Endodermal cell (in vitro differentiated cells): ENCODE measurements around the gene FGFR2. TPM values are rescaled to one million over a fixed set of nuclear protein-coding genes. Genes with fewer than 3 reads are reported as not detected.

Experiments used
- DNase-seq: peaks from one replicate; pipeline ENCODE4 v3.0.0-alpha.2; 2017
- H3K27ac ChIP-seq: 2 replicates; pipeline ENCODE4 v1.5.1; 2013; ENCODE audit warnings: mild to moderate bottlenecking, low read depth, low read length, moderate library complexity
- H3K27me3 ChIP-seq: 2 replicates; pipeline ENCODE4 v1.6.1; 2013; ENCODE audit warnings: mild to moderate bottlenecking, low read length, moderate library complexity; ENCODE audit not compliant: insufficient read depth, control insufficient read depth, poor library complexity, severe bottlenecking
- H3K36me3 ChIP-seq: 2 replicates; pipeline ENCODE4 v1.7.0; 2013; ENCODE audit warnings: mild to moderate bottlenecking, low read length, moderate library complexity; ENCODE audit not compliant: control insufficient read depth, insufficient read depth
- H3K4me1 ChIP-seq: one replicate; pipeline ENCODE4 v1.7.0; 2013; ENCODE audit warnings: low read length; ENCODE audit not compliant: control insufficient read depth, insufficient read depth
- H3K4me3 ChIP-seq: 2 replicates; pipeline ENCODE4 v1.5.1; 2013; ENCODE audit warnings: mild to moderate bottlenecking, low read length, moderate library complexity
- H3K9ac ChIP-seq: 2 replicates; pipeline ENCODE4 v1.6.1; 2013; ENCODE audit warnings: mild to moderate bottlenecking, low read length, moderate library complexity; ENCODE audit not compliant: poor library complexity, severe bottlenecking; ENCODE audit errors: extremely low read depth
- H3K9me3 ChIP-seq: 2 replicates; pipeline ENCODE4 v1.6.1; 2013; ENCODE audit warnings: mild to moderate bottlenecking, low read length, moderate library complexity; ENCODE audit not compliant: control insufficient read depth
- H3K27ac Mint-ChIP-seq: 2 replicates; pipeline ENCODE4 v1.8.0; 2020; ENCODE audit warnings: mixed read lengths
- H3K27me3 Mint-ChIP-seq: 2 replicates; pipeline ENCODE4 v1.8.0; 2021; ENCODE audit warnings: mild to moderate bottlenecking, mixed read lengths; ENCODE audit not compliant: insufficient read depth
- H3K36me3 Mint-ChIP-seq: 2 replicates; pipeline ENCODE4 v1.8.0; 2020; ENCODE audit warnings: low read depth, mixed read lengths
- H3K4me1 Mint-ChIP-seq: 2 replicates; pipeline ENCODE4 v1.8.0; 2020; ENCODE audit warnings: mixed read lengths
- H3K4me3 Mint-ChIP-seq: 2 replicates; pipeline ENCODE4 v1.8.0; 2020; ENCODE audit warnings: mild to moderate bottlenecking, moderate library complexity, mixed read lengths
- H3K9me3 Mint-ChIP-seq: 2 replicates; pipeline ENCODE4 v1.8.0; 2020; ENCODE audit warnings: mild to moderate bottlenecking, mixed read lengths
- WGBS, 2 experiments: methylation state at CpG; one replicate each; pipeline versions ENCODE4 v1.1.5 to v1.1.7; 2013; ENCODE audit warnings: missing lambda C conversion rate in 2 of 2, mixed read lengths in 1 of 2; ENCODE audit not compliant: insufficient coverage in 1 of 2, insufficient read length in 1 of 2; 5-methylcytosine and 5-hydroxymethylcytosine counted together
- total RNA-seq, 2 donors: library from RNA; stranded (reverse); fragmentation: NEBNext Ultra II Directional in 1 of 2; extraction: Animal tissue kit (Norgen Biotek cat#: 25700) in 1 of 2; gene quantifications; 2 replicates in 1 of 2; 3 replicates in 1 of 2; pipeline ENCODE4 v1.2.1, GENCODE V29; 2021
- TF ChIP-seq, protein P1 (sequence below): fragments of 200-600 bp; sonication (generic); conservative IDR thresholded peaks from 2 replicates; pipeline ENCODE4 v1.5.0; 2021; ENCODE audit warnings: antibody characterized with exemption, mild to moderate bottlenecking

Gene FGFR2
- total RNA-seq, 2 donors from 2014 or later = 56.5 to 77.0 TPM

DNA sequence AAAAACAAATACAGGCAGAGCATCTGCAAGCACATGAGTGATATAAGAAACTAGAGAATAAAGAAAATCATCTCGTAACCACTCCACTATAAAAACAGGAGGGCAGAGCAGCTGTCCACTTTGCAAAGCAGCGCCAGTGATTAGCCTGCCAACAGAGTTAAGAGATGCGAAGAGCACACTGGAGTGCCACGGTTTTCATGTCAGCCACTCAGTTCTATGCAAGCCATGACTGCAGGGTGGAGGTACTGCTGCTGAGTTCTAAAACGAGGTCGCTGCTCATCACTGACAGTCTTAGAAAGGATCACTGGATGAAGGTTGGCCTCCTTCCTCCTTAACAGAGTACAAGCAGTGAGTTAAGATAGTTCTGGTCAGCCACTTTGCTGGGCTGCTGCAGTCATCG is 58.5 kb downstream of the FGFR2 start:
- H3K4me3 ChIP-seq = no peak overlapping the region
- TF ChIP-seq, protein P1, sequence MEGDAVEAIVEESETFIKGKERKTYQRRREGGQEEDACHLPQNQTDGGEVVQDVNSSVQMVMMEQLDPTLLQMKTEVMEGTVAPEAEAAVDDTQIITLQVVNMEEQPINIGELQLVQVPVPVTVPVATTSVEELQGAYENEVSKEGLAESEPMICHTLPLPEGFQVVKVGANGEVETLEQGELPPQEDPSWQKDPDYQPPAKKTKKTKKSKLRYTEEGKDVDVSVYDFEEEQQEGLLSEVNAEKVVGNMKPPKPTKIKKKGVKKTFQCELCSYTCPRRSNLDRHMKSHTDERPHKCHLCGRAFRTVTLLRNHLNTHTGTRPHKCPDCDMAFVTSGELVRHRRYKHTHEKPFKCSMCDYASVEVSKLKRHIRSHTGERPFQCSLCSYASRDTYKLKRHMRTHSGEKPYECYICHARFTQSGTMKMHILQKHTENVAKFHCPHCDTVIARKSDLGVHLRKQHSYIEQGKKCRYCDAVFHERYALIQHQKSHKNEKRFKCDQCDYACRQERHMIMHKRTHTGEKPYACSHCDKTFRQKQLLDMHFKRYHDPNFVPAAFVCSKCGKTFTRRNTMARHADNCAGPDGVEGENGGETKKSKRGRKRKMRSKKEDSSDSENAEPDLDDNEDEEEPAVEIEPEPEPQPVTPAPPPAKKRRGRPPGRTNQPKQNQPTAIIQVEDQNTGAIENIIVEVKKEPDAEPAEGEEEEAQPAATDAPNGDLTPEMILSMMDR = no peak
- no peak overlapping the region for H3K27ac ChIP-seq
- H3K36me3 Mint-ChIP-seq = peaks cover 64% of the 10 kb centered on the region
- no peaks in the 10 kb centered on the region for H3K27me3 ChIP-seq
- H3K36me3 ChIP-seq = peaks cover 57% of the 10 kb centered on the region
- WGBS, 2 experiments = 90 to 96% methylated on average over 7 of the region's 7 CpGs
- no peak overlapping the region for H3K9ac ChIP-seq
- peaks cover 3% of the 10 kb centered on the region for H3K9me3 Mint-ChIP-seq
- peaks cover 4% of the 10 kb centered on the region for H3K9me3 ChIP-seq
- no peak overlapping the region for H3K27ac Mint-ChIP-seq
- no peak overlapping the region for H3K4me3 Mint-ChIP-seq
- no peaks in the 10 kb centered on the region for H3K27me3 Mint-ChIP-seq
- H3K4me1 ChIP-seq = peaks cover 9% of the 10 kb centered on the region
- no peak for DNase-seq
- H3K4me1 Mint-ChIP-seq = peaks cover 24% of the 10 kb centered on the region

DNA sequence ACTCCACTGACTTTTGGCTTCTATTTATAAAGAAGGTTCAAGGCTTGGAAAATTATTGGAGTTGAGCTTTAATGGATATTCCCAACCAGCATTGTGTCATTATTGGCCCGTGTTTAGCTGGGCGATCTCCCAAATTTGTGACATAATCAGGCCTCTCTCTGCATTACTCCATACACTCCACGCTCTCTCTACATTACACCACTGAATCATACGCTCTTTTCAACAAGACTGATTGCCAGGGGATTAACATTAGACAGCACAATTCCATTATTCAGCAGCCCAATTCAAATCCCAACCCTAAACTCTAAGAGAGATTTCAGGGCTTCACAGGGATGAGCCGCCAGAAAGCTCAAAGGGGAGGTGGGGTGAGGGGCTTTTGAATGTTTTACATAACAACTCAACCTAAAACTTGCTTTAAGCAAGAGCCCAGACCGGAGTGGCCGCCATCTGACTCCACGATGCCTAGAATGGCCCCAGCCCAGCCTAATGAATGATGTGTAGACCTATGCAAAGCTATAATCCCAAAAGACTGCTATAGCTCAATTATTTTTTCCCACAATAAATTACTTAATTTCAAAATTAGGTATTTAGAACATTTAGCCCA is 61.8 kb downstream of the FGFR2 start:
- Mint-ChIP-seq H3K9me3 (no peaks in the 10 kb centered on the region), H3K27ac (no peak overlapping the region), H3K4me3 (no peak overlapping the region), H3K4me1 (peaks cover 9% of the 10 kb centered on the region), H3K27me3 (no peaks in the 10 kb centered on the region), H3K36me3 (peaks cover 72% of the 10 kb centered on the region)
- no peak overlapping the region for H3K9ac ChIP-seq
- no peak for DNase-seq
- H3K9me3 ChIP-seq = no peaks in the 10 kb centered on the region
- H3K4me1 ChIP-seq = no peaks in the 10 kb centered on the region
- TF ChIP-seq, protein P1 = no peak
- H3K27me3 ChIP-seq = no peaks in the 10 kb centered on the region
- no peak overlapping the region for H3K4me3 ChIP-seq
- 82 to 93% methylated on average over 4 to 7 of the region's 8 CpGs for whole genome bisulfite sequencing, 2 experiments
- H3K27ac ChIP-seq = no peak overlapping the region
- peaks cover 47% of the 10 kb centered on the region for H3K36me3 ChIP-seq

DNA sequence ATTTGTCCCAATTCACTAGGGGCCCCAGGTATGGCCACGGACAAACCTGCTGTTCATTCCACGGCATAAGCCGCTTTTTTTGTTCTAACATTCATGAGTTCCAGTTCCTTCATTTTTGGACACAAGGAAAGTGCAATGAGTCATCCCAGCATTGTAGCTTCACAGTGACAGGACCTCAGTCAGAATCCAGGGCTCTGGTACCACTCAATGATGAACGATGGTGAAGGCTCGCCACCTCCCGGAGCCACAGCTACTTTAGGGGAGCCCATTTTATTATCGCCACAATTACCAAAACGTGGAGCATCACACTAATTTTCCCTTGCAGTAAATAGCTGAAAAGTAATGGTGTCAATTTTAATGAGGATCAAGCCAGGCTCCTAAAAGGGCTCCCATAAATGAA is 62.9 kb downstream of the FGFR2 start:
- no peak overlapping the region for H3K27ac ChIP-seq
- DNase-seq = no peak
- H3K9me3 ChIP-seq = no peaks in the 10 kb centered on the region
- peaks cover 72% of the 10 kb centered on the region for H3K36me3 Mint-ChIP-seq
- no peaks in the 10 kb centered on the region for H3K27me3 ChIP-seq
- H3K4me3 ChIP-seq = no peak overlapping the region
- H3K9ac ChIP-seq = no peak overlapping the region
- H3K27ac Mint-ChIP-seq = no peak overlapping the region
- TF ChIP-seq, protein P1 = no peak
- H3K4me1 ChIP-seq = no peaks in the 10 kb centered on the region
- 93 to 94% methylated on average over 7 to 8 of the region's 8 CpGs for WGBS, 2 experiments
- H3K4me3 Mint-ChIP-seq = no peak overlapping the region
- peaks cover 15% of the 10 kb centered on the region for H3K4me1 Mint-ChIP-seq
- H3K9me3 Mint-ChIP-seq = no peaks in the 10 kb centered on the region
- peaks cover 47% of the 10 kb centered on the region for H3K36me3 ChIP-seq
- H3K27me3 Mint-ChIP-seq = no peaks in the 10 kb centered on the region
